ENCODE measurements around the gene KDSR.

Gene KDSR

DNA sequence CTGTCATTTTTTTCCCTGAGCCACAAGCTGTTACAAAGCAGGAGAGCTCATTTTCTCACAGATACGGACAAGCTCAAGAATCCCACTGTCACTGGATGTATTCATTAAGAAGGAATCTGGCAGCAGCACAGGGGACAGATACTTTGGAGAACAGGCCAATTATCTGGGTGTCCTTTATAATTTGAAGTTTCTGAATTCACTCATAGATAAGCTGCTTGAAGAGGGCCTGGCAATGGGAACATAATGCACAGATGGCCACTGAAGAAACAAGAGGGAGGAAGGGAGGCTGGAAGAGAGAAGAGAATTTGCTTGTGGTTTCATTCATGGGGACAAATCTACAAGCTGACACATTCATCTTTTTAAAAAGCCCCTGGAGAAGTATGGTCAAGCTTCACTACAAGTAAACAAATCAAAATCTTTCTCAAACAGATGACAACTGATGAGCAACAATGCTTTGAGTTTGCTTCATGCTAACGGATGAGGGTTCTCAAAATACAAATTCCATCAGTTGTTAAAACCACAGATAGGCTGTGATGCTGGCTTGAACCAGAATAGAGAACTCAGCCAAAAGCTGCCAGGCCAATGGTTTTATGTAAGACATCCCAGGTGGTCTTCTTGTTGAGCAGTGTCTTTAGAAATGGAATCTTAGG is 59.3 kb downstream of the KDSR start:
- no peak for DNase-seq (ENCODE audit: low read depth in 2 of 3, low spot score in 2 of 3)

- no peak for DNase-seq (ENCODE audit: low read depth in 2 of 3, low spot score in 2 of 3)
These were observed 60.0 kb downstream of the KDSR start for GRCh38 chr18:63306819-63307550.

DNA sequence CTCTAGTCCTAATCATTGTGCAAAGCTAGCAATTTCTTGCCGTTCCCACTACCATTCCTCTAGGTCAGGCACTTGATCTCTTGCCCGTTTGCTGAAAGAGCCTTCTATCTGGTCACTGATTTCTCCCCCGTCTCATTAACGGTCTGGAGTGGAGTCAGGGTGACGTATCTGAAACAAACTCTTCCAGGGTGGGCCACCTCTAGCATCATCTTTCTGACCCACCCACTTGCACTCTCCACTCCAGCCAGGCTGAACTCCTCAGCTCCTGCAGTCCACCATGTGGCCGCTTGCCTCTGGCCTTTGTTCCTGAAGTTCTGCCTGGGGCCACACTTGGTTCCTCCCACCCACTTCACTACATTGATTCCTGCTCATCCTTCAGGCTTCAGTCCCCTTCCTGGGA is 60.8 kb downstream of the KDSR start:
- DNase-seq (ENCODE audit: low read depth in 2 of 3, low spot score in 2 of 3) = no peak

DNA sequence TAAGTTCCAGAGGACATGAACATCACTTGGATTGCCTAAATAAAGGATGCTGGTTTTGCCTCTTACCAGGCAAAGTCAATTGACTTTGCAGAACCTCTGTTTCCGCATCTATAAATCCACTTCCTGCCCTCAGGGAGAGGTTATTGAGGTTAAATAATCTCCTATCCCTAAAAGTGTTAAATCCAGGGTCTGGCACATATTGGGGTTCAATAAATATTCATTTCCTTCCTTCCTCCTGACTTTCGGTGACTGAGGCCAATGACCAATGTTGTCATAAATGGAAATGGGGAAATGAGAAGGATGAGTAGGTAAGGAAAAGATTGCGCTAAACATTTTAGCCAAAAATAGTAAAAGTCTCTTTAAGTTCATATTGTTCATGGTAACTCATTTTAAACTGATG is 63.5 kb downstream of the KDSR start:
- DNase-seq (ENCODE audit: low read depth in 2 of 3, low spot score in 2 of 3) = no peak

DNA sequence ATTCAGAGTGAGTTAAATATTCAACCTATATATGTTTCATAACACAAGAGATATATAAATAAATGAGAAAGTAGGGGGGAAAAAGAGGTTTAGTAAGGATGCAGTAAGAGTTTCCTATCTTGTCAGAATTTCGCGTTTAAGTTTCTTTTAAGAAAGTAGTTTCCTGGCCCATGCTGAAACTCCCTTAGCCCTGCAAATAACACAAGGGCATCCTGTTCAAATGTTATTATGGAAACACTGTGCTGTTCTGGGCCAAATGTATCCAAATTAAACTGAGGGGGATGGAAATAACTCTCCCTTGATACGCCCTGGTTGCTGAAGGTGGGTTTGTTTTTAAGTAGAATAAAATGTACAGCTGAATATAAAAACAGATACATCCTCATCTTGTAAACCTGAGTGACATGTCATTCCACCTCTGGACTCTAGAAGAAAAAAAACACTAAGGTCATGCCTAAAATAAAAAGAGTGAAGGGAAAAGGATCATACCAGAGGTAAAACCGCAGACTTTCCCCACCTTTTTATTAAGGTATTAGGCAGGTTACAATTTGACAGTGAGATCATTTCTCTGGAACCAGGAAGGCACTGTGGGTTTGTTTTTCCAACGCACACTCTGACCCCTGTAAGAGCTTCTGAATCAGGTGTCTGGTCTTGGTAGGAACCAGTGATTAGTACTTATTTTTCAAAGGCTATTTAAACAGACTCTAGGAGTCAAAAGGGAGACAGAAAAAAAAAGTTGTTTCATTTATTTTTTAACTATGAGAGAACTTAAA is 64.2 kb downstream of the KDSR start:
- no peak for DNase-seq (ENCODE audit: low read depth in 2 of 3, low spot score in 2 of 3)

DNA sequence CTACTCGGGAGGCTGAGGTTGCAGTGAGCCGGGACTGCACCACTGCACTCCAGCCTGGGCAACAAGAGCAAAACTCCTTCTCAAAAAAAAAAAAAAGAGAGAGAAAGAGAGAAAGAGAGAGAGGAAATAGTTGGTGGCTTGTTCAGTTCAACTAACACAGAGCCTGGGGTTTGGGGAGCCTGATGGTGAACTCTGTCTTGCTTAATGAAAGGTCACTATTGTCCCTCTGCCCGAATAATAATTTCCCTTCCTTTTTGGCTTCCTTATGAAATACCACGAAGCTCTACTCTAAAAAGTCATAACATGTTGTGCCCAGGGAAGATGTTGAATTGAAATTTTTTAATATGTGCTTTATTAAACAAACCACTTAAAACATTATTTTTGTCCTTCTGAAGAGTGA is 64.8 kb downstream of the KDSR start:
- no peak for DNase-seq (ENCODE audit: low read depth in 2 of 3, low spot score in 2 of 3)

DNA sequence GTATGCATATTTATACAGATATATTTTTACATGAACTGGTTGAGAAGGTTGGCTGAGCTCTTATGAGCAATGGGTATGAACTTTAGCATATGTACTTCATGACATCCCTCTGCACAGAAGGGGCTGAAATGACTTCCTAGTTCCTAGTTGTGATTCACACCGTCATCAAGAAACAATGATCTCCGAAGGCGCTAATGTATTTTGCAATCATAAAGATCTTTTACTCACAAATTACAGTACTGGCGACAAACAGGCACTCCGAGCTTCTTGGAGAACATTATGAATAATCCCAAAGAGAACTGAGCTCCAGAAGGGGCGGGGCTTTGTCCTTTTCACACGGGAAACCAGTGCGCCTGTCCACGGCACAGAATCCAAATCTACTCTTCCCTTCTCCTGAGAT is 65.6 kb downstream of the KDSR start:
- DNase-seq (ENCODE audit: low read depth in 2 of 3, low spot score in 2 of 3) = no peak

GRCh38 chr18:63299837-63300745 is 66.9 kb downstream of the KDSR start:
- DNase-seq (ENCODE audit: low read depth in 2 of 3, low spot score in 2 of 3) = no peak

DNA sequence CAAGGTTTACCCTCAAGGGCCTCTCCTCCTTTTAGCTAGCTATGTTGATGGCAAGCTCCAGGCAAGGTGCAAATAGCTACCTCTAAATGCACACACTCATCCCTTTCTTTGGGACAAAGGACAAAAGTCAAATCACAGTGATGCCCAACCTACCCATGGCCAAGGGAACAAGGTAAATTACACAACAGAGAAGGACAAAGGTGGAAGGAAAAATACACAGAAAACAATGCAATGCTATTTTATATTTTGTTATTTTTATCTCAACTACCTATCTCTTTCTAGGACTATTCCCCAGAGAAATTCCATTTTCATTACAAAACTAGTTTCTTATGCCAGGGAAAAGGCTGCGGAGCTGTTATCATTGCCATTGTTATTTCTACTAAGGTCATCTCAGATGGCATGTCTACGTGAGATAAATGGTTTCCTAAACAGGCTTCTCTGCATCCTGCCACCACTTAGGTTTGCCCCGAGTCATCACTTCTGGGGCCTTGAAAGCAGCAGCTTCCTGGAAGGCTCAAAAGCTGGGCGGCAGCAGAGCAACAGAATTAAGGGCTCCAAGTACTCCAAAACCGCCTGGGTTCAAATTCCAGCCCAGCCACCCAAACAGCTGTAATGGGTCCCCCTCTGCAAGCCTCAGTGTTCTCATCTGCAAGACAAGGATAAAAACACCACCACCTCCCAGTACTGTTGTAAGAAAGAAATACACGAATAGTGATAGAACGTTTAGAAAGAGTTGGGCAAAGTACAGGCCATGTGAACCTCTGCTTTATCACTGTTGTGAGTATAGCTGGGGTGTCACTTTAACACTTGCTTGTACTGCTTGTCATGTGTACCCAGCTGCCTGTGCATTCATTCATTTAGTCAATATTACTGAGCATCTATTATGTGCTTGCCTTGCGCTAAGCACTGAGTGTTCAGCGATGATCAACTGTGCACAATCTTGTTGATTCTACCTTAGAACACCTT is 68.3 kb downstream of the KDSR start:
- DNase-seq (ENCODE audit: low read depth in 2 of 3, low spot score in 2 of 3) = no peak

DNA sequence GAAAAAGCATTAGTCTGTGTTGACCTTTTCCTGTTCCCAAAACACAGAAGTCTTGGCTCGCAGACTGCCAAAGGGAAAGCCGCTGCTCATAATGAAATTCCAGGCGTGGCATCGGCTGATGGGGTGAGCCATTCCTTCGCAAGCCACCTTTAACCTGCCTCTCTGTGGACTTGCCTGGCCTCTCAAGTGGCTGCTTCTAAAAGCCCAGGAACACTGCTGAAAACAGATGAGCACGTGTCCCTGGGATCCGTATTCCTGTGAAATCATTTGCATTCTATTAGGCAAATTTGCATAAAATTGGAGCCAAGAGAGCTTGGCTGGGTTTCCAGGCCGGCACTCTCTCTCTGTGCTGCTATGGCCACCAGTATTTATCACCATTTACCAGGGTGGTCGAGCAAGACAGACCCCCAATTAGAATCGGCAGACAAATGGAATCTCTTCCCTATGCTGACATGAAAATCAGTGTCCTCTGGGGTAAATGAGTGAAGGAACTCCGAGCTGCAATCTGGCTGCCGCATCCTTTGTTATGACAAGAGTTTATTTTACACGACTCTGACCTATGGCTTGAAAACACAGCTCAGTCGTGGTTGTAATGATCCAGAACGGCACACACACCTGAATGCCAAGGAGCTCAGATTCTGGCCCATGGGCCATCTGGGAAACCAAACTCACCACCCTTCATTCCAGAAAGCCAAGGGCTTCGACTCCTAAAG is 69.2 kb downstream of the KDSR start:
- DNase-seq (ENCODE audit: low read depth in 2 of 3, low spot score in 2 of 3) = no peak

DNA sequence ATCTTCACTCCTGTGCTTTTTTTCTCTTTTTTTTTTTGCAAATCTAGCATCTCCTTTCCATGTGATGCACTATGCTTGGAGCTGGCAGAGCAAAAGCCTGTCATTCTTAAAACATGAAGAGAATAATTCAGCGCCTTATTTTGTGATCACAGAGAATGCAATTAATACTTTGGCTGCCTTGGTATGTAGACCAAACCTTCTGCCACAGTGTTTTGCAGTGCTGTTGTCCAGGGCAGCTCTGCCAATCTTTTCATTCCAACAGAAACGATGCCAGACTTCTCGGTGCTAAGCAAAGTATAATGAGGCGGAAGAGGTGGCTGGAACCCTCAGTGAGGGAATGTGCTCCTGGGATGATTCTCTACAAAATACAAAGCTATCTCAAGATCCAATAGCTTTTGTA is 73.1 kb downstream of the KDSR start:
- no peak for DNase-seq (ENCODE audit: low read depth in 2 of 3, low spot score in 2 of 3)

GRCh38 chr18:63292831-63293683 is 73.9 kb downstream of the KDSR start:
- DNase-seq (ENCODE audit: low read depth in 2 of 3, low spot score in 2 of 3) = no peak

GRCh38 chr18:63291278-63291677 is 75.7 kb downstream of the KDSR start:
- no peak for DNase-seq (ENCODE audit: low read depth in 2 of 3, low spot score in 2 of 3)

- no peak for DNase-seq (ENCODE audit: low read depth in 2 of 3, low spot score in 2 of 3)
These were observed 76.2 kb downstream of the KDSR start for GRCh38 chr18:63290821-63291200.

- no peak for DNase-seq (ENCODE audit: low read depth in 2 of 3, low spot score in 2 of 3)
These were observed 76.7 kb downstream of the KDSR start for GRCh38 chr18:63290166-63290820.

DNA sequence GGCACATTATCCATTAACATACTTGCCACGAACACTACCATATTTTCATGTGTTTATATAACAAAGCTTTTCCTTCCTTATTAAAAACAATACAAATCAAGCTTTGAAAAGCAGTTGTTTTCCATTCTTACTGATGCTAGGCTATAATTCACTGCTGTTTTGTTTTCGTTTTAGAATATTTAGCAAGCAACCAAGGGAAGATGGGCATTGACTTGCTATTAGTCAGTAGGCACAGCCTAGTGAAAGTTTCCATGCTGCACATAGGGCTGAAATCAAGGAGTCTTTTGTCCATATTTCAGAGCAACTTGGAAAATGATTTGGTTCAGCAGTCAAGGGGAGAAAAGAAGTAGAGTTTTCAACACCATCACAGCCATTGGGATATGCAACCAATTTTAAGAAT is 78.7 kb downstream of the KDSR start:
- DNase-seq (ENCODE audit: low read depth in 2 of 3, low spot score in 2 of 3) = no peak

GRCh38 chr18:63287691-63288220 is 79.2 kb downstream of the KDSR start:
- no peak for DNase-seq (ENCODE audit: low read depth in 2 of 3, low spot score in 2 of 3)

- DNase-seq (ENCODE audit: low read depth in 2 of 3, low spot score in 2 of 3) = no peak
These were observed 80.1 kb downstream of the KDSR start for GRCh38 chr18:63286926-63287325.

All from activated CD8-positive, alpha-beta memory T cell treated with anti-CD3 and anti-CD28 coated beads for 48 hours (primary cell).